Measurements from ENCODE around the gene SLC2A14.
"Not testable (repeated sequence)": the region's sequence is repeated elsewhere in the genome, so short reads cannot be mapped to it uniquely, and the experiment has no call there.

DNA sequence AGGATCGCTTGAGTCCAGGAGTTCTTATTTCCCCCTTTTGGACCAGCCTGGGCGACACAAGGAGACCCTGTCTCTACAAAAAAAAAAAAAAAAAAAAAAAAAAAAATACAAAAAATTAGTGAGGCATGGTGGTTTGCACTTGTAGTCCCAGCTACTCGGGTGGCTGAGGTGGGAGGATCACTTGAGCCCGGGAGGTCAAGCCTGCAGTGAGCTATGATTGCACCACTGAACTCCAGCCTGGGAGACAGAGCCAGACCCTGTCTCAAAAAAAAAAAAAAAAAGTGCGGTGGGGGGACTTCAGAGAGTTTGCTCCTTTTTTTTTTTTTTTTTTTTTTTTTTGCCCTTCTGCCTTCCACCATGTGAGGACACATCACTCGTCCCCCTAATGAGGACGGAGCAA is 32.9 kb downstream of the SLC2A14 start:
- TF ChIP-seq, protein P1, sequence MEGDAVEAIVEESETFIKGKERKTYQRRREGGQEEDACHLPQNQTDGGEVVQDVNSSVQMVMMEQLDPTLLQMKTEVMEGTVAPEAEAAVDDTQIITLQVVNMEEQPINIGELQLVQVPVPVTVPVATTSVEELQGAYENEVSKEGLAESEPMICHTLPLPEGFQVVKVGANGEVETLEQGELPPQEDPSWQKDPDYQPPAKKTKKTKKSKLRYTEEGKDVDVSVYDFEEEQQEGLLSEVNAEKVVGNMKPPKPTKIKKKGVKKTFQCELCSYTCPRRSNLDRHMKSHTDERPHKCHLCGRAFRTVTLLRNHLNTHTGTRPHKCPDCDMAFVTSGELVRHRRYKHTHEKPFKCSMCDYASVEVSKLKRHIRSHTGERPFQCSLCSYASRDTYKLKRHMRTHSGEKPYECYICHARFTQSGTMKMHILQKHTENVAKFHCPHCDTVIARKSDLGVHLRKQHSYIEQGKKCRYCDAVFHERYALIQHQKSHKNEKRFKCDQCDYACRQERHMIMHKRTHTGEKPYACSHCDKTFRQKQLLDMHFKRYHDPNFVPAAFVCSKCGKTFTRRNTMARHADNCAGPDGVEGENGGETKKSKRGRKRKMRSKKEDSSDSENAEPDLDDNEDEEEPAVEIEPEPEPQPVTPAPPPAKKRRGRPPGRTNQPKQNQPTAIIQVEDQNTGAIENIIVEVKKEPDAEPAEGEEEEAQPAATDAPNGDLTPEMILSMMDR (conservative IDR thresholded peaks at IDR 0.05), result not testable (repeated sequence)
- not testable (repeated sequence) for TF ChIP-seq EZH2 (IDR thresholded peaks at IDR 0.05; ENCODE audit: low read depth)

Data from PC-9 (cell line).